Heart left ventricle (tissue), 16 donors: ENCODE data around the gene MPHOSPH10. TPM values are rescaled to one million over a fixed set of nuclear protein-coding genes. Genes with fewer than 3 reads are reported as not detected.
"Not testable (repeated sequence)": the region's sequence is repeated elsewhere in the genome, so short reads cannot be mapped to it uniquely, and the experiment has no call there.

Experiments used
- ATAC-seq, 4 donors: fragments of 200-7000 bp; cut with Tn5 transposase; one replicate each; pipeline ENCODE4 v1.9.1; 2020 to 2022; ENCODE audit warnings: moderate library complexity in 4 of 4, mild to moderate bottlenecking in 3 of 4, moderate number of reproducible peaks in 1 of 4
- DNase-seq, 5 donors: peaks; one replicate each; pipeline ENCODE4 v3.0.0-alpha.2; 2020
- H3K27ac ChIP-seq, 12 donors: fragments of 200-600 bp; sonication (generic) in 4 of 12; one replicate each; pipeline versions ENCODE4 v1.5.0 to v1.8.0; 2016 to 2022; ENCODE audit warnings: mild to moderate bottlenecking in 2 of 12
- H3K27me3 ChIP-seq, 9 donors: fragments of 200-600 bp; sonication (generic) in 2 of 9; one replicate each; pipeline versions ENCODE4 v1.5.1 to v1.8.0; 2016 to 2022; ENCODE audit warnings: mild to moderate bottlenecking in 3 of 9
- H3K36me3 ChIP-seq, 9 donors: fragments of 200-600 bp; sonication (generic) in 2 of 9; one replicate each; pipeline versions ENCODE4 v1.5.0 to v1.8.0; 2018 to 2022; ENCODE audit warnings: mild to moderate bottlenecking in 2 of 9
- H3K4me1 ChIP-seq, 12 donors: fragments of 200-600 bp; sonication (generic) in 4 of 12; one replicate each; pipeline versions ENCODE4 v1.5.0 to v1.8.0; 2016 to 2022; ENCODE audit warnings: mild to moderate bottlenecking in 3 of 12
- H3K4me3 ChIP-seq, 12 donors: fragments of 200-600 bp; sonication (generic) in 4 of 12; one replicate each; pipeline versions ENCODE4 v1.5.0 to v1.8.0; 2017 to 2022; ENCODE audit warnings: mild to moderate bottlenecking in 9 of 12, moderate library complexity in 4 of 12
- H3K9me3 ChIP-seq, 12 donors: fragments of 200-600 bp; sonication (generic) in 4 of 12; one replicate each; pipeline versions ENCODE4 v1.5.0 to v1.8.0; 2016 to 2022; ENCODE audit warnings: mild to moderate bottlenecking in 1 of 12
- CTCF ChIP-seq, 12 donors: fragments of 200-600 bp; sonication (generic) in 4 of 12; IDR thresholded peaks; one replicate each; pipeline versions ENCODE4 v1.5.0 to v1.8.0; 2018 to 2022; ENCODE audit warnings: antibody characterized with exemption in 12 of 12, mild to moderate bottlenecking in 5 of 12
- POLR2A ChIP-seq, 2 donors: fragments of 450-650 bp; IDR thresholded peaks; one replicate each; pipeline ENCODE4 v1.6.1; 2017; ENCODE audit warnings: antibody characterized with exemption in 2 of 2, mild to moderate bottlenecking in 2 of 2, moderate library complexity in 2 of 2
- WGBS, 4 donors: extraction: QIAGEN DNeasy Blood & Tissue Kit in 2 of 4; methylation state at CpG; one replicate each; pipeline versions ENCODE4 v1.1.5 to v1.1.7; 2013 to 2018; 5-methylcytosine and 5-hydroxymethylcytosine counted together
- intact Hi-C, 10 donors: fragments of 100-400 bp; cut with DNase I; formaldehyde crosslinking; loops; one replicate each; pipeline versions ENCODE4 v1.11.1 to v1.14.2; 2022
- long read RNA-seq, 3 donors: library from polyadenylated mRNA; unstranded; transcript quantifications; one replicate each; pipeline ENCODE4 v2.0.0, GENCODE V29; 2020 to 2021
- polyA plus RNA-seq, 2 donors: library from polyadenylated mRNA; stranded (reverse); fragments of 200-250 nt; gene quantifications; one replicate each; pipeline ENCODE4 v1.2.3, GENCODE V29; 2013
- total RNA-seq, 9 donors: library from RNA; depleted of rRNA in 2 of 9; stranded (reverse); fragments of >200 nt in 2 of 9; fragmentation: NEBNext Ultra II Directional in 3 of 9; extraction: Animal tissue kit (Norgen Biotek cat#: 25700) in 3 of 9; gene quantifications; one replicate each; pipeline versions ENCODE4 v1.1.0 to v1.2.4, GENCODE V29; 2016 to 2023
- donor health status: ischemic (EF 13 %, LVEDD 7.1; RV severe dilation, severe dysfunction).
- donor health status: healthy with polysubstance abuse.
- donor health status: DM: no; HTN: yes; CAD: no.
- donor health status: DM: no; HTN: no; CAD: no.
- donor health status: ischemic (EF 25% LVEDD 6.9; RV normal size, moderate dysfunction).
- donor health status: ischemic (EF 25% LVEDD 5.7; RV mildly dilated, moderate dysfunction).
- donor health status: healthy.
- donor health status: DM: yes; HTN: yes; CAD: no.
- donor health status: ischemic (EF 35%, LVEDD 5.7; RV mildly dilated, moderate dysfunction).
- donor health status: nonischemic (EF 11% LVEDD 7.7; RV severe dilation, severe dysfunction).
- donor health status: DM: yes; HTN: yes; CAD: no.
- donor health status: PGD.
- donor health status: ischemic (EF 29% LVEDD 5.4; RV normal size, mild dysfunction).
- donor health status: nonischemic (EF 23%, LVEDD 6.1; RV moderate dilation, normal function).

Gene MPHOSPH10
- 10 to 100 TPM; 12.3 to 35.6 (median 22.7) TPM for total RNA-seq
- 10 to 100 TPM; 24.6 to 31.5 TPM for polyA plus RNA-seq
- long read RNA-seq, donor 1, transcript MPHOSPH10-201 (11 exons, 2,484 nt) = major isoform, 23 of 38 reads
- long read RNA-seq, donor 1, partial matches to known transcripts = 10 of 38 reads
- long read RNA-seq, donor 1, other reads (novel, unspliced or antisense) = 2 of 38 reads
- long read RNA-seq, donor 2, transcript MPHOSPH10-201 (11 exons, 2,484 nt) = major isoform, 9 of 45 reads
- long read RNA-seq, donor 2, partial matches to known transcripts = 33 of 45 reads
- long read RNA-seq, donor 2, other reads (novel, unspliced or antisense) = 1 of 45 reads
- long read RNA-seq, donor 3, transcript MPHOSPH10-201 (11 exons, 2,484 nt) = major isoform, 8 of 18 reads
- long read RNA-seq, donor 3, partial matches to known transcripts = 9 of 18 reads
- long read RNA-seq, donor 3, other reads (novel, unspliced or antisense) = 0 of 18 reads

- Histone ChIP-seq H3K36me3 (peaks cover 0 to 30% (median 24%) of the 10 kb centered on the region in 9 donors), H3K27ac (peak within 1 kb of the TSS; percentile 86 to 99 (median 94)), H3K4me3 (peak within 1 kb of the TSS; percentile 77 to 98 (median 88)), H3K27me3 (no peaks in the 10 kb centered on the region), H3K9me3 (no peaks in the 10 kb centered on the region), H3K4me1 (peaks cover 0 to 45% (median 26%) of the 10 kb centered on the region in 12 donors)
- TF ChIP-seq CTCF (IDR thresholded peaks at IDR 0.05) (no peak), POLR2A (IDR thresholded peaks at IDR 0.05) (peak in 1 of 2 donors; percentile 58)
- intact Hi-C loops = loop anchor here in 1 of 10 donors (1.0 kb wide), 1 partner anchor 62 kb away; the partner anchor contains the start of gene NAGK
- ATAC-seq (peak; percentile 97 to 98 (median 97)), DNase-seq (peak; percentile 91 to 95 (median 93))
- 0 to 1% (median 0%) methylated on average over 55 to 67 of the region's 67 CpGs for WGBS, 4 donors
Measured at GRCh38 chr2:71130152-71130904, at the start of gene MPHOSPH10, which contains the start of gene MCEE. Gene MPHOSPH10, plus strand, starts transcription at chr2:71130634. Its CDS starts 32 bp downstream, at chr2:71130666. Gene MCEE, minus strand, starts transcription at chr2:71130229. Its CDS starts 10 bp downstream, at chr2:71130219.

- intact Hi-C loops = no loop called here
Measured at GRCh38 chr2:71082402-71083252, 47.8 kb upstream of the MPHOSPH10 start.

GRCh38 chr2:71083297-71083696 lies 47.1 kb upstream of the MPHOSPH10 start:
- intact Hi-C loops, H3K27ac ChIP-seq, DNase-seq, ATAC-seq, H3K27me3 ChIP-seq, H3K9me3 ChIP-seq, H3K4me3 ChIP-seq: not testable (repeated sequence)
- Histone ChIP-seq H3K4me1 (peaks cover 0 to 18% (median 0%) of the 10 kb centered on the region in 12 donors), H3K36me3 (peaks cover 0 to 18% (median 10%) of the 10 kb centered on the region in 9 donors)
- WGBS, 4 donors = no CpG with 5 or more reads among the region's 3 CpGs

More at GRCh38 chr2:71082402-71083252, 47.8 kb upstream of the MPHOSPH10 start:
- TF ChIP-seq POLR2A (IDR thresholded peaks at IDR 0.05) = no peak
- TF ChIP-seq CTCF (IDR thresholded peaks at IDR 0.05) = no peak
- 76 to 90% (median 85%) methylated on average over 5 of the region's 5 CpGs for WGBS, 4 donors
- H3K9me3 ChIP-seq = no peaks in the 10 kb centered on the region
- no peak overlapping the region for H3K4me3 ChIP-seq
- H3K27me3 ChIP-seq = peaks cover 0 to 4% (median 0%) of the 10 kb centered on the region in 9 donors
- H3K27ac ChIP-seq = peak overlapping the region in 1 of 12 donors; percentile 54
- ATAC-seq = no peak
- peaks cover 0 to 18% (median 0%) of the 10 kb centered on the region in 12 donors for H3K4me1 ChIP-seq
- peaks cover 0 to 24% (median 17%) of the 10 kb centered on the region in 9 donors for H3K36me3 ChIP-seq
- DNase-seq = no peak

- H3K9me3 ChIP-seq, intact Hi-C loops, DNase-seq, H3K27me3 ChIP-seq: not testable (repeated sequence)
- Histone ChIP-seq H3K4me3 (peak overlapping the region in 2 of 12 donors; percentile 16 to 28), H3K36me3 (peaks cover 0 to 12% (median 5%) of the 10 kb centered on the region in 9 donors), H3K4me1 (peaks cover 0 to 18% (median 0%) of the 10 kb centered on the region in 12 donors), H3K27ac (peak overlapping the region in 1 of 12 donors; percentile 82)
- 73 to 82% (median 74%) methylated on average over 10 of the region's 13 CpGs for WGBS, 4 donors
- ATAC-seq = peak in 2 of 4 donors; percentile 41 to 52
Measured at GRCh38 chr2:71083752-71084312, 46.6 kb upstream of the MPHOSPH10 start.

- H3K9me3 ChIP-seq, DNase-seq, intact Hi-C loops, H3K27ac ChIP-seq, H3K36me3 ChIP-seq, H3K4me3 ChIP-seq, ATAC-seq: not testable (repeated sequence)
- WGBS, 4 donors = 54 to 64% (median 58%) methylated on average over 8 to 9 of the region's 9 CpGs
- Histone ChIP-seq H3K27me3 (peaks cover 0 to 14% (median 0%) of the 10 kb centered on the region in 9 donors), H3K4me1 (peaks cover 0 to 18% (median 0%) of the 10 kb centered on the region in 12 donors)
Measured at GRCh38 chr2:71085325-71086003, 45.0 kb upstream of the MPHOSPH10 start.

GRCh38 chr2:71089475-71089874 lies 41.0 kb upstream of the MPHOSPH10 start:
- intact Hi-C loops, ATAC-seq, H3K9me3 ChIP-seq, H3K4me3 ChIP-seq, H3K4me1 ChIP-seq, H3K36me3 ChIP-seq, DNase-seq, H3K27ac ChIP-seq: not testable (repeated sequence)
- H3K27me3 ChIP-seq = peaks cover 0 to 14% (median 0%) of the 10 kb centered on the region in 9 donors
- 81 to 87% (median 84%) methylated on average over 14 of the region's 14 CpGs for WGBS, 4 donors

- H3K27ac ChIP-seq, ATAC-seq, intact Hi-C loops, H3K4me1 ChIP-seq, H3K9me3 ChIP-seq, H3K36me3 ChIP-seq, DNase-seq, H3K4me3 ChIP-seq: not testable (repeated sequence)
- WGBS, 4 donors = 64 to 72% (median 68%) methylated on average over 9 of the region's 9 CpGs
- peaks cover 0 to 11% (median 0%) of the 10 kb centered on the region in 9 donors for H3K27me3 ChIP-seq
Measured at GRCh38 chr2:71091808-71092207, 38.6 kb upstream of the MPHOSPH10 start.
